PC-9 (cell line): ENCODE measurements around the gene LVRN. TPM values are rescaled to one million over a fixed set of nuclear protein-coding genes. Genes with fewer than 3 reads are reported as not detected.

Source experiments
- BruUV-seq: library from RNA; stranded (reverse); fragments of 400-500 nt; replicated peaks from 2 replicates; lab custom pipeline; 2021; lab: Mats Ljungman, UMichigan
- CTCF ChIA-PET: fragments of 300-600 bp; sonication (Branson Sonifier 250); formaldehyde crosslinking; loops from one replicate; lab custom pipeline; 2022; ENCODE audit warnings: antibody characterized with exemption; lab: Charles Lee
- POLR2A ChIA-PET: fragments of 300-600 bp; sonication (Branson Sonifier 250); formaldehyde crosslinking; loops from one replicate; lab custom pipeline; 2022; ENCODE audit warnings: antibody characterized with exemption; ENCODE audit not compliant: unreplicated experiment; lab: Charles Lee
- DNase-seq, 2 experiments: peaks; one replicate each; pipeline versions ENCODE4 v3.0.0 to v3.0.0-alpha.2; 2015 to 2022; ENCODE audit warnings: mixed read lengths in 1 of 2
- H2AFZ ChIP-seq: fragments of 200-600 bp; sonication (generic); 2 replicates; pipeline ENCODE4 v1.8.1; 2017; ENCODE audit warnings: antibody characterized with exemption
- H3F3A ChIP-seq: fragments of 200-600 bp; sonication (generic); 2 replicates; pipeline ENCODE4 v1.8.1; 2017; ENCODE audit warnings: antibody characterized with exemption, mild to moderate bottlenecking, low read depth; ENCODE audit not compliant: insufficient read depth
- H3K27ac ChIP-seq: fragments of 200-600 bp; sonication (generic); 2 replicates; pipeline ENCODE4 v1.6.1; 2016; ENCODE audit warnings: mixed run types
- H3K27me3 ChIP-seq: fragments of 200-600 bp; sonication (generic); 2 replicates; pipeline ENCODE4 v1.6.1; 2016; ENCODE audit warnings: low read depth, mixed run types; ENCODE audit not compliant: insufficient read depth
- H3K36me3 ChIP-seq: fragments of 200-600 bp; sonication (generic); 2 replicates; pipeline ENCODE4 v1.6.1; 2016; ENCODE audit warnings: low read depth, mixed run types
- H3K4me1 ChIP-seq: fragments of 200-600 bp; sonication (generic); replicated peaks from 2 replicates; pipeline ENCODE4 v1.6.1; 2016; ENCODE audit warnings: mixed run types; ENCODE audit not compliant: insufficient read depth
- H3K4me2 ChIP-seq: fragments of 200-600 bp; sonication (generic); 2 replicates; pipeline ENCODE4 v1.6.1; 2017; ENCODE audit warnings: mixed run types
- H3K4me3 ChIP-seq: fragments of 200-600 bp; sonication (generic); 2 replicates; pipeline ENCODE4 v1.6.1; 2016; ENCODE audit warnings: mixed run types
- H3K79me2 ChIP-seq: fragments of 200-600 bp; sonication (generic); 2 replicates; pipeline ENCODE4 v1.6.1; 2017; ENCODE audit warnings: low read depth, mixed run types
- H3K9me2 ChIP-seq: fragments of 200-600 bp; sonication (generic); 2 replicates; pipeline ENCODE4 v1.8.1; 2017; ENCODE audit warnings: mild to moderate bottlenecking; ENCODE audit not compliant: insufficient read depth
- H3K9me3 ChIP-seq: fragments of 200-600 bp; sonication (generic); 2 replicates; pipeline ENCODE4 v1.8.1; 2016; ENCODE audit warnings: low read depth; ENCODE audit not compliant: insufficient read depth
- H4K20me1 ChIP-seq: fragments of 200-600 bp; sonication (generic); 2 replicates; pipeline ENCODE4 v1.8.1; 2017; ENCODE audit not compliant: insufficient read depth
- EZH2 ChIP-seq: fragments of 200-600 bp; sonication (generic); IDR thresholded peaks from 2 replicates; pipeline ENCODE4 v1.8.0; 2017; ENCODE audit warnings: antibody characterized with exemption, low read depth
- intact Hi-C: fragments of 100-400 bp; cut with micrococcal nuclease; formaldehyde crosslinking; loops from one replicate; pipeline ENCODE4 v1.10.0; 2022; ENCODE audit not compliant: unreplicated experiment
- total RNA-seq: library from RNA; stranded (reverse); gene quantifications from 2 replicates; pipeline ENCODE4 v1.2.3, GENCODE V29; 2021
- TF ChIP-seq, protein P1 (sequence below): fragments of 200-600 bp; sonication (generic); conservative IDR thresholded peaks from 2 replicates; pipeline ENCODE4 v1.6.1; 2017; ENCODE audit warnings: mixed run types, antibody characterized with exemption, mild to moderate bottlenecking, moderate library complexity

LVRN gene
- total RNA-seq, 1 experiment from 2014 or later, result 0.79 TPM

DNA sequence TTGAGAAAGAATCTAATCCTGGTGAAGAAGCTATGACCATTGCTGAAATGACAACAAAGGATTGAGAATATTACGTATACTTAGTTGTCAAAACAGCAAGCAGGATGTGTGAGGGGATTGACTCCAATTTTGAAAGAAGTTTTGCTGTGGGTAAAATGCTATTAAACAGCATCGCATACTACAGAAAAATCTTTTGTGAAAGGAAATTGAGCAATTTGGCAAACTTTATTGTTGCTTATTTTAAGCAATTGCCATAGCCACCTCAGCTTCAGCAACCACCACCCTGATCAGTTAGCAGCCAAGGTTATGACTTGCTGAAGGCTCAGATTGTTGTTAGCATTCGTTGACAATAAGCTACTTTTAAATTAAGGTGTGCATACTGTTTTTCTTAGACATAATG lies 47.5 kb downstream of the LVRN start:
- CTCF ChIA-PET, result no interaction called here
- H3F3A ChIP-seq, result no peaks in the 10 kb centered on the region

DNA sequence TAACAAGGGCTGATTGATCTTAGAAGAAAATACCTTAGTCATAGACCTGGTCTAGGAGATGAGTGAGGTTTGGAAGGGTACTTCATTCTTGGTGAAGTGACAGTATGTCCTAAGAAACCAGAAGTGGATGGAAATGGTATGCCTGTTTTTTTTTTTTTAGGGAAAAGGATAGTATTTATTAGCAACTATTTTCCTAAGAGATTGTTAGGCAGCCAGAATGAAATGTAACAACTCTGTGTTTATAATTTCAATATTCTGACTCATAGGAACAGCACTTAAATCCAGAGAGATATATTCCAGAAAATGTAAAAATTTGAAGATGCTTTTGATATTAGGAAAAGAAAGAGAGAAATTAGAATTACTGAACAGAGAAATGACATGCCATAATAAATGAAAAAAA lies 48.8 kb downstream of the LVRN start:
- ChIA-PET POLR2A (interaction anchor here (0.7 kb wide), 1 partner anchor 20 kb away, joined by 6 read pairs; no protein-coding TSS in a partner anchor), CTCF (no interaction called here)
- Histone ChIP-seq H3K4me1 (no peaks in the 10 kb centered on the region), H3K4me2 (no peak overlapping the region), H3K27me3 (no peaks in the 10 kb centered on the region), H3K9me3 (no peaks in the 10 kb centered on the region), H3K36me3 (no peaks in the 10 kb centered on the region), H4K20me1 (no peaks in the 10 kb centered on the region), H3K27ac (no peak overlapping the region), H3F3A (no peaks in the 10 kb centered on the region), H2AFZ (no peak overlapping the region), H3K9me2 (no peaks in the 10 kb centered on the region), H3K4me3 (no peak overlapping the region), H3K79me2 (no peaks in the 10 kb centered on the region)
- no peak for DNase-seq
- intact Hi-C loops, result no loop called here
- no TSS peak for BruUV-seq
- TF ChIP-seq, protein P1, sequence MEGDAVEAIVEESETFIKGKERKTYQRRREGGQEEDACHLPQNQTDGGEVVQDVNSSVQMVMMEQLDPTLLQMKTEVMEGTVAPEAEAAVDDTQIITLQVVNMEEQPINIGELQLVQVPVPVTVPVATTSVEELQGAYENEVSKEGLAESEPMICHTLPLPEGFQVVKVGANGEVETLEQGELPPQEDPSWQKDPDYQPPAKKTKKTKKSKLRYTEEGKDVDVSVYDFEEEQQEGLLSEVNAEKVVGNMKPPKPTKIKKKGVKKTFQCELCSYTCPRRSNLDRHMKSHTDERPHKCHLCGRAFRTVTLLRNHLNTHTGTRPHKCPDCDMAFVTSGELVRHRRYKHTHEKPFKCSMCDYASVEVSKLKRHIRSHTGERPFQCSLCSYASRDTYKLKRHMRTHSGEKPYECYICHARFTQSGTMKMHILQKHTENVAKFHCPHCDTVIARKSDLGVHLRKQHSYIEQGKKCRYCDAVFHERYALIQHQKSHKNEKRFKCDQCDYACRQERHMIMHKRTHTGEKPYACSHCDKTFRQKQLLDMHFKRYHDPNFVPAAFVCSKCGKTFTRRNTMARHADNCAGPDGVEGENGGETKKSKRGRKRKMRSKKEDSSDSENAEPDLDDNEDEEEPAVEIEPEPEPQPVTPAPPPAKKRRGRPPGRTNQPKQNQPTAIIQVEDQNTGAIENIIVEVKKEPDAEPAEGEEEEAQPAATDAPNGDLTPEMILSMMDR, result no peak
- TF ChIP-seq EZH2, result no peak

More for the DNA sequence above, 47.5 kb downstream of the LVRN start:
- intact Hi-C loops, result no loop called here
- H3K36me3 ChIP-seq, result no peaks in the 10 kb centered on the region
- H3K4me3 ChIP-seq, result no peak overlapping the region
- H3K9me3 ChIP-seq, result no peaks in the 10 kb centered on the region
- H4K20me1 ChIP-seq, result no peaks in the 10 kb centered on the region
- H3K27me3 ChIP-seq, result no peaks in the 10 kb centered on the region
- DNase-seq, result no peak
- no peak overlapping the region for H2AFZ ChIP-seq
- H3K27ac ChIP-seq, result no peak overlapping the region
- no peaks in the 10 kb centered on the region for H3K79me2 ChIP-seq
- no peaks in the 10 kb centered on the region for H3K4me1 ChIP-seq
- H3K9me2 ChIP-seq, result no peaks in the 10 kb centered on the region; the same call in 1 of the 2 replicates
- no peak overlapping the region for H3K4me2 ChIP-seq
- POLR2A ChIA-PET, result no interaction called here
- BruUV-seq, result no TSS peak
- TF ChIP-seq, protein P1, result no peak
- TF ChIP-seq EZH2, result no peak

DNA sequence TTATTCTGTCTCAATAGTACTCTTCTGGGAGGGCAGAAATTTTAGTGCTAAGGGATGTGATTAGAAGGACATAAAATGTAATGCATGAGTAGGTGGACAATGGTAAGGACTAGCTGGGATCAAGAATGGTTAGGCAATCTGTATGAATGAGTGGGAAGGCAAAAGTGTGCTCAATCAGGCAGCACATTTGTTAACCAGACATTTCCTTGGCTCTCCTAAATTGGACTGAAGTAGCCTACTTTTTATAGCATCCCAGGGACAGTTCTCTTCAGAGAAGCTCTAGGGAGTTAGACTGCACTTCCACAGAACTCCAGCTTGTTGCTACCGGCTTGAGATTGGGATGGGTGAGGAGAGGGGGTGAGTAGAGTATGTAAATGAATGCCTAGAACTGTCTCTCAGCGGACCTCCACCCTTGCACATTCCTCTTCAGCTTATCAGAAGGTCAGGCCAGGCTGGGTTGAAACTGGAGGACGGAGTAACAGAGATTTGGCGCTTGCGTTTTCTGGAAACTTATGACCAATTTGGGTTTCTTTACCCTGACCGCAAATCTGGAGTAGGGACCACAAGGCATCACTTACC lies 51.0 kb downstream of the LVRN start:
- BruUV-seq, result no TSS peak

More for the DNA sequence above, 51.0 kb downstream of the LVRN start:
- CTCF ChIA-PET, result no interaction called here
- no peak overlapping the region for H3K4me2 ChIP-seq
- no peak for DNase-seq
- no peaks in the 10 kb centered on the region for H3K4me1 ChIP-seq
- no peak overlapping the region for H3K27ac ChIP-seq
- H3K79me2 ChIP-seq, result no peaks in the 10 kb centered on the region
- H3K27me3 ChIP-seq, result no peaks in the 10 kb centered on the region
- intact Hi-C loops, result no loop called here
- no peaks in the 10 kb centered on the region for H4K20me1 ChIP-seq
- POLR2A ChIA-PET, result no interaction called here
- H2AFZ ChIP-seq, result no peak overlapping the region
- no peaks in the 10 kb centered on the region for H3K9me3 ChIP-seq
- H3F3A ChIP-seq, result no peaks in the 10 kb centered on the region
- TF ChIP-seq, protein P1, result no peak
- TF ChIP-seq EZH2, result no peak
- H3K4me3 ChIP-seq, result no peak overlapping the region
- no peaks in the 10 kb centered on the region for H3K9me2 ChIP-seq
- no peaks in the 10 kb centered on the region for H3K36me3 ChIP-seq
